ENCODE measurements around the gene PCDH10. TPM values are rescaled to one million over a fixed set of nuclear protein-coding genes. Genes with fewer than 3 reads are reported as not detected.

The PCDH10 gene
- total and polyA plus RNA-seq, 9 donors, result 0.23 to 6.4 (median 1.7) TPM

DNA sequence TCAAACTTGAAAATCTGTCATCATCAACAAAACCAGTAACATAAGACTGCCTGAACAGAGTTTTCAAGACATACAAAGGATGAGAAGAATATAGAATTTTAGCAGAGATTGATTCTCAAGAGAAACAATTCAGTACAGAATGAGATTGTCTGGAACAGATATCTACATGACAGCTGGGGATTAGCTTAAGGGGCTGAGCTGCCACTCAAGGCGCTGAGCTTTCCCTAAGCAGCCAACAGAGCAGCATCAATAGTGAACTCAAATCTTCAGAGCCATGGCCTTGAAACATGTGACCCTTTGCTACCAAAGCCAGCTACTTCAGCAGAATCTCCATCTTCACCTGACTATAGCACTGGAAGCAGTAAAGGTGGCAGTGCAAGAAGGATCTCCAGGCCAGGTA lies 24.3 kb upstream of the PCDH10 start:
- 95 to 97% (median 96%) methylated on average over 1 of the region's 1 CpG for WGBS, 3 donors
- intact Hi-C loops (cut with DNase I), result no loop called here
- DNase-seq, result no peak
- Histone ChIP-seq H3K36me3 (no peaks in the 10 kb centered on the region), H3K9me3 (no peaks in the 10 kb centered on the region), H3K4me3 (no peak overlapping the region), H3K27me3 (no peaks in the 10 kb centered on the region), H3K4me1 (ENCODE audit: insufficient read depth) (no peaks in the 10 kb centered on the region), H3K27ac (no peak overlapping the region)
- no peak for TF ChIP-seq POLR2A (IDR thresholded peaks at IDR 0.05)
- TF ChIP-seq CTCF (IDR thresholded peaks at IDR 0.05), result no peak
- no peak for TF ChIP-seq EP300 (IDR thresholded peaks at IDR 0.05)

DNA sequence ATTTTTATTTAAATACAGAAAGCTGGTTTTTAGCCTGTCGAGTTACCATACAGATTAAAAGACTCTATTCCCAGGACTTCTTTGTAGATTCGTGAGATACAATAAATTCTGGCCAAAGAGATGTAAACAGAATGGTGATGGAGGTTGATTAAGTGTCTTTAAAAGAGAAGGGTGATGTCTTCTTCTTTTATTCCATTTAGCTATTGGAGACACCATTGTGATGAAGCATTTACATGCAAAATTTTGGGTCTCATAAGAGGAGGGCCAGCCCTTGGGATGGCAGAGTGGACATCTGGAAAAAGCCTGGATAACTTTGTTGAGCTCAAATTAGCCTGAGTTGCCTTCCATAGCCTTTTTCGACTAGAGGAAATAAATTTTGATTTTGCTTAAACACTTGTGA lies 21.6 kb upstream of the PCDH10 start:
- no peaks in the 10 kb centered on the region for H3K36me3 ChIP-seq
- H3K27ac ChIP-seq, result no peak overlapping the region
- no peak for DNase-seq
- intact Hi-C loops (cut with DNase I), result no loop called here
- TF ChIP-seq EP300 (IDR thresholded peaks at IDR 0.05) (no peak), POLR2A (IDR thresholded peaks at IDR 0.05) (no peak), CTCF (IDR thresholded peaks at IDR 0.05) (no peak)
- 83 to 91% (median 90%) methylated on average over 3 of the region's 3 CpGs for WGBS, 3 donors
- H3K27me3 ChIP-seq, result no peaks in the 10 kb centered on the region
- no peaks in the 10 kb centered on the region for H3K9me3 ChIP-seq
- no peaks in the 10 kb centered on the region for H3K4me1 ChIP-seq (ENCODE audit: insufficient read depth)
- no peak overlapping the region for H3K4me3 ChIP-seq

DNA sequence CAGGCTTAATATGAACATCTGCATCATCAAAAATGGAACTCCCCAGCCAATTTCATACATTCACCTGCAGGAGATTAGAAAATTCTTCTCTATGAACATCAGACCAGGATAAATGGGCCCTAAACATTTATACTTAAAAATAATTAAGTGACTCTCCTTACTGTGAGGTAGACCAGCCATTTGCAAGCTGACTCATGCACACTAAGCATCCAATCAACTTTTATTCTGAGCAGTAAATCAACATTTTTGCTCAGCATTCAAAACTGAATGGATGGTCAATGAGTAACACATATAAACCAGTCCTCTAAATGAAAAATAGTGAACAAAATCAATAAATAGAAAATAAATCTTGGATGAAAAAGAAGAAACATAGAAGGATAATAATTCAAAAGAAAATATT lies 19.9 kb upstream of the PCDH10 start:
- H3K4me1 ChIP-seq (ENCODE audit: insufficient read depth), result no peaks in the 10 kb centered on the region
- DNase-seq, result no peak
- no peaks in the 10 kb centered on the region for H3K36me3 ChIP-seq
- H3K9me3 ChIP-seq, result no peaks in the 10 kb centered on the region
- intact Hi-C loops (cut with DNase I), result no loop called here
- H3K27ac ChIP-seq, result no peak overlapping the region
- TF ChIP-seq POLR2A (IDR thresholded peaks at IDR 0.05) (no peak), EP300 (IDR thresholded peaks at IDR 0.05) (no peak), CTCF (IDR thresholded peaks at IDR 0.05) (no peak)
- H3K27me3 ChIP-seq, result no peaks in the 10 kb centered on the region
- no peak overlapping the region for H3K4me3 ChIP-seq

- H3K36me3 ChIP-seq, result no peaks in the 10 kb centered on the region
- TF ChIP-seq EP300 (IDR thresholded peaks at IDR 0.05), result no peak
- 69 to 76% (median 72%) methylated on average over 2 of the region's 2 CpGs for WGBS, 3 donors
- intact Hi-C loops (cut with DNase I), result no loop called here
- no peaks in the 10 kb centered on the region for H3K27me3 ChIP-seq
- H3K27ac ChIP-seq, result no peak overlapping the region
- no peaks in the 10 kb centered on the region for H3K9me3 ChIP-seq
- no peak overlapping the region for H3K4me3 ChIP-seq
- H3K4me1 ChIP-seq (ENCODE audit: insufficient read depth), result no peaks in the 10 kb centered on the region
- no peak for DNase-seq
These were observed 18.9 kb upstream of the PCDH10 start for GRCh38 chr4:133130171-133130570.

GRCh38 chr4:133131829-133132460 lies 17.1 kb upstream of the PCDH10 start:
- Histone ChIP-seq H3K36me3 (no peaks in the 10 kb centered on the region), H3K27ac (no peak overlapping the region), H3K27me3 (no peaks in the 10 kb centered on the region), H3K4me3 (no peak overlapping the region), H3K9me3 (no peaks in the 10 kb centered on the region), H3K4me1 (ENCODE audit: insufficient read depth) (no peaks in the 10 kb centered on the region)
- DNase-seq, result no peak
- intact Hi-C loops (cut with DNase I), result no loop called here
- 32 to 50% (median 39%) methylated on average over 2 of the region's 2 CpGs for WGBS, 3 donors
- TF ChIP-seq CTCF (IDR thresholded peaks at IDR 0.05) (no peak), EP300 (IDR thresholded peaks at IDR 0.05) (no peak), POLR2A (IDR thresholded peaks at IDR 0.05) (no peak)
